ENCODE results near the gene SUN1. TPM values are rescaled to one million over a fixed set of nuclear protein-coding genes. Genes with fewer than 3 reads are reported as not detected.

Gene SUN1
- total RNA-seq, 1 experiment from 2014 or later: 126 TPM

- no peaks in the 10 kb centered on the region for H3K4me1 Mint-ChIP-seq (ENCODE audit: insufficient read depth, unreplicated experiment)
- DNase-seq (ENCODE audit: unreplicated experiment): no peak
- no peak overlapping the region for H3K4me3 Mint-ChIP-seq (ENCODE audit: unreplicated experiment)
- ChIA-PET CTCF (no interaction called here), POLR2A (no interaction called here)
- peaks cover 9% of the 10 kb centered on the region for H3K36me3 Mint-ChIP-seq (ENCODE audit: insufficient read depth, unreplicated experiment)
- intact Hi-C loops (cut with micrococcal nuclease): no loop called here
- no peak for TF ChIP-seq CTCF (IDR thresholded peaks at IDR 0.05; ENCODE audit: unreplicated experiment)
- H3K27ac Mint-ChIP-seq (ENCODE audit: low read depth, unreplicated experiment): no peak overlapping the region
- BruUV-seq (replicated peaks): no TSS peak
- H3K27me3 Mint-ChIP-seq (ENCODE audit: insufficient read depth, unreplicated experiment): no peaks in the 10 kb centered on the region
- H3K9me3 Mint-ChIP-seq (ENCODE audit: unreplicated experiment): no peaks in the 10 kb centered on the region
These were observed 48.2 kb downstream of the SUN1 start for GRCh38 chr7:880450-880849.

GRCh38 chr7:881441-882234 is 49.4 kb downstream of the SUN1 start:
- ChIA-PET POLR2A (no interaction called here), CTCF (no interaction called here)
- DNase-seq (ENCODE audit: unreplicated experiment): no peak
- Mint-ChIP-seq H3K4me3 (ENCODE audit: unreplicated experiment) (no peak overlapping the region), H3K36me3 (ENCODE audit: insufficient read depth, unreplicated experiment) (peaks cover 14% of the 10 kb centered on the region), H3K27me3 (ENCODE audit: insufficient read depth, unreplicated experiment) (no peaks in the 10 kb centered on the region), H3K27ac (ENCODE audit: low read depth, unreplicated experiment) (no peak overlapping the region), H3K9me3 (ENCODE audit: unreplicated experiment) (no peaks in the 10 kb centered on the region), H3K4me1 (ENCODE audit: insufficient read depth, unreplicated experiment) (no peaks in the 10 kb centered on the region)
- no peak for TF ChIP-seq CTCF (IDR thresholded peaks at IDR 0.05; ENCODE audit: unreplicated experiment)
- no TSS peak for BruUV-seq (replicated peaks)
- intact Hi-C loops (cut with micrococcal nuclease): no loop called here

GRCh38 chr7:882336-883035 is 50.2 kb downstream of the SUN1 start:
- no peaks in the 10 kb centered on the region for H3K9me3 Mint-ChIP-seq (ENCODE audit: unreplicated experiment)
- POLR2A ChIA-PET: interaction anchor here (0.6 kb wide), 1 partner anchor 66 kb away, joined by 3 read pairs; no protein-coding TSS in a partner anchor
- no peak for DNase-seq (ENCODE audit: unreplicated experiment)
- H3K4me1 Mint-ChIP-seq (ENCODE audit: insufficient read depth, unreplicated experiment): no peaks in the 10 kb centered on the region
- no peaks in the 10 kb centered on the region for H3K27me3 Mint-ChIP-seq (ENCODE audit: insufficient read depth, unreplicated experiment)
- TF ChIP-seq CTCF (IDR thresholded peaks at IDR 0.05; ENCODE audit: unreplicated experiment): no peak
- no peak overlapping the region for H3K4me3 Mint-ChIP-seq (ENCODE audit: unreplicated experiment)
- intact Hi-C loops (cut with micrococcal nuclease): no loop called here
- H3K36me3 Mint-ChIP-seq (ENCODE audit: insufficient read depth, unreplicated experiment): peaks cover 6% of the 10 kb centered on the region
- BruUV-seq (replicated peaks): no TSS peak
- H3K27ac Mint-ChIP-seq (ENCODE audit: low read depth, unreplicated experiment): no peak overlapping the region
- CTCF ChIA-PET: no interaction called here

Measured in MCF 10A (cell line).